ENCODE measurements around the gene SLC12A1. TPM values are rescaled to one million over a fixed set of nuclear protein-coding genes. Genes with fewer than 3 reads are reported as not detected.

The SLC12A1 gene
- total and polyA plus RNA-seq, 2 of the 8 experiments (the other 6 are each of a cell fraction or from before 2014, with no cell fraction given), result 0.63 to 1.0 TPM

- TF ChIP-seq CHD7 (IDR thresholded peaks at IDR 0.05; ENCODE audit: insufficient replicate concordance, low read length), result no peak
- no peak for TF ChIP-seq SP4 (IDR thresholded peaks at IDR 0.05; ENCODE audit: low read length)
- no peak for TF ChIP-seq BCL11A (IDR thresholded peaks at IDR 0.05; ENCODE audit: low read depth in 2 of 2, low read length in 2 of 2)
- TF ChIP-seq SP2 (IDR thresholded peaks at IDR 0.05; ENCODE audit: low read length), result no peak
- no peak for TF ChIP-seq GTF2F1 (IDR thresholded peaks at IDR 0.05; ENCODE audit: borderline replicate concordance, low read depth, low read length)
- no peak for TF ChIP-seq HDAC2 (IDR thresholded peaks at IDR 0.05; ENCODE audit: borderline replicate concordance in 1 of 2, low read depth in 2 of 2, low read length in 2 of 2)
- no peak for TF ChIP-seq POLR2AphosphoS5 (IDR thresholded peaks at IDR 0.05; ENCODE audit: low read depth, low read length)
- no peak for TF ChIP-seq EGR1 (IDR thresholded peaks at IDR 0.05; ENCODE audit: borderline replicate concordance, low read depth, low read length)
- TF ChIP-seq RBBP5 (IDR thresholded peaks at IDR 0.05; ENCODE audit: borderline replicate concordance, low read depth, low read length), result no peak
- TF ChIP-seq CTBP2 (IDR thresholded peaks at IDR 0.05; ENCODE audit: borderline replicate concordance, insufficient read depth, insufficient read length, low read length), result no peak
- TF ChIP-seq JUND (IDR thresholded peaks at IDR 0.05; ENCODE audit: low read length), result no peak
- no peak for TF ChIP-seq CBX8 (IDR thresholded peaks at IDR 0.05; ENCODE audit: borderline replicate concordance, low read depth, low read length)
- no peak for TF ChIP-seq YY1 (IDR thresholded peaks at IDR 0.05; ENCODE audit: low read depth, low read length)
Measured at GRCh38 chr15:48304398-48304797, 98.3 kb downstream of the SLC12A1 start (continued).

All from H1 (cell line).